C4-2B (cell line): ENCODE results near the gene LMBR1.

Experiments
- ZFX ChIP-seq: fragments of 450-650 bp; IDR thresholded peaks from 2 replicates; pipeline ENCODE4 v1.6.1; 2017
- TF ChIP-seq, protein P1 (sequence below): fragments of 450-650 bp; conservative IDR thresholded peaks from 2 replicates; pipeline ENCODE4 v1.5.1; 2017; ENCODE audit warnings: mild to moderate bottlenecking

DNA sequence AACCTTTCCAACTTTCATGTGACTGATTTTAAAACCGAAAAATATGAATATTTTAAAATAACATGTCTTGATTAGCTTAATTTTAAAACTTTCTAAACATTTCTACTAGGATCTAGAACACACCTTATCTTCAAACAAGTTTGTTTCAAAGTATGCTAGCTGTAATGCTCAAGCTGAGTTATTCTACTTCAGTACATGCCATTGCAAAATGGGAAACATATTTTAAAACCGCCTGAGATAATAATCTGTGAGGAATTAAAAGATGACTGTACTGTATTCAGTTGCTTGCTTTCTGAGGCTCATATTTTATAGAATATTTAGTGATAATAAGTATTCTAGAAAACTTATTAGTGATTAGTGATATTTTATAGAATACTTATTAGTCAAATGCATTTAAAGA, 99.6 kb downstream of the LMBR1 start:
- TF ChIP-seq, protein P1, sequence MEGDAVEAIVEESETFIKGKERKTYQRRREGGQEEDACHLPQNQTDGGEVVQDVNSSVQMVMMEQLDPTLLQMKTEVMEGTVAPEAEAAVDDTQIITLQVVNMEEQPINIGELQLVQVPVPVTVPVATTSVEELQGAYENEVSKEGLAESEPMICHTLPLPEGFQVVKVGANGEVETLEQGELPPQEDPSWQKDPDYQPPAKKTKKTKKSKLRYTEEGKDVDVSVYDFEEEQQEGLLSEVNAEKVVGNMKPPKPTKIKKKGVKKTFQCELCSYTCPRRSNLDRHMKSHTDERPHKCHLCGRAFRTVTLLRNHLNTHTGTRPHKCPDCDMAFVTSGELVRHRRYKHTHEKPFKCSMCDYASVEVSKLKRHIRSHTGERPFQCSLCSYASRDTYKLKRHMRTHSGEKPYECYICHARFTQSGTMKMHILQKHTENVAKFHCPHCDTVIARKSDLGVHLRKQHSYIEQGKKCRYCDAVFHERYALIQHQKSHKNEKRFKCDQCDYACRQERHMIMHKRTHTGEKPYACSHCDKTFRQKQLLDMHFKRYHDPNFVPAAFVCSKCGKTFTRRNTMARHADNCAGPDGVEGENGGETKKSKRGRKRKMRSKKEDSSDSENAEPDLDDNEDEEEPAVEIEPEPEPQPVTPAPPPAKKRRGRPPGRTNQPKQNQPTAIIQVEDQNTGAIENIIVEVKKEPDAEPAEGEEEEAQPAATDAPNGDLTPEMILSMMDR: no peak
- TF ChIP-seq ZFX: no peak
